Prostate gland (tissue), 2 donors: ENCODE measurements around the gene BTBD2.

Source experiments
- CTCF ChIP-seq, 4 experiments: fragments of 200-600 bp in 2 of 4; fragments of 450-650 bp in 2 of 4; sonication (generic) in 2 of 4; IDR thresholded peaks; 1 replicate in 3 of 4; 2 replicates in 1 of 4; pipeline ENCODE4 v1.5.1; 2016 to 2019; ENCODE audit warnings: antibody characterized with exemption in 4 of 4, mild to moderate bottlenecking in 2 of 4, moderate library complexity in 2 of 4
- POLR2A ChIP-seq: fragments of 450-650 bp; IDR thresholded peaks from one replicate; pipeline ENCODE4 v1.6.1; 2016; ENCODE audit warnings: antibody characterized with exemption, mild to moderate bottlenecking

GRCh38 chr19:2014731-2015607 is 545 bp downstream of the BTBD2 start:
- no peak for TF ChIP-seq CTCF (IDR thresholded peaks at IDR 0.05)
- TF ChIP-seq POLR2A = no peak
